NCI-H526 treated with DMSO at 0.1 percent for 48 hours (cell line): Measurements from ENCODE around the gene SORCS2.

Source experiments
- DNase-seq: peaks from one replicate; lab custom pipeline; 2025; lab: John Stamatoyannopoulos, UW

Gene SORCS2

GRCh38 chr4:7428261-7429068 lies 236.1 kb downstream of the SORCS2 start:
- DNase-seq: no peak

- no peak for DNase-seq
Measured at GRCh38 chr4:7429069-7429416, 236.7 kb downstream of the SORCS2 start.

- DNase-seq: no peak
Measured at GRCh38 chr4:7429601-7430078, 237.3 kb downstream of the SORCS2 start.

GRCh38 chr4:7430368-7430964 lies 238.1 kb downstream of the SORCS2 start:
- DNase-seq: no peak

- DNase-seq: no peak
Measured at GRCh38 chr4:7430965-7431695, 238.8 kb downstream of the SORCS2 start.

GRCh38 chr4:7431696-7432530 lies 239.6 kb downstream of the SORCS2 start:
- DNase-seq: no peak

- no peak for DNase-seq
Measured at GRCh38 chr4:7432531-7433375, 240.4 kb downstream of the SORCS2 start.

GRCh38 chr4:7433376-7434140 lies 241.2 kb downstream of the SORCS2 start:
- no peak for DNase-seq

- no peak for DNase-seq
Measured at GRCh38 chr4:7434141-7434765, 241.9 kb downstream of the SORCS2 start.

- DNase-seq: no peak
Measured at GRCh38 chr4:7434766-7435150, 242.4 kb downstream of the SORCS2 start, which contains the start of gene PSAPL1. PSAPL1 (minus strand) TSS chr4:7434930; CDS start chr4:7434879, 51 bp downstream.

- DNase-seq: no peak
Measured at GRCh38 chr4:7435471-7436061, 243.2 kb downstream of the SORCS2 start.

GRCh38 chr4:7436256-7436655 lies 243.9 kb downstream of the SORCS2 start:
- DNase-seq: no peak

- DNase-seq: no peak
Measured at GRCh38 chr4:7439699-7440098, 247.4 kb downstream of the SORCS2 start.

- no peak for DNase-seq
Measured at GRCh38 chr4:7441201-7441600, 248.9 kb downstream of the SORCS2 start.

GRCh38 chr4:7442574-7443162 lies 250.3 kb downstream of the SORCS2 start:
- no peak for DNase-seq

GRCh38 chr4:7444314-7444713 lies 252.0 kb downstream of the SORCS2 start:
- no peak for DNase-seq

GRCh38 chr4:7444731-7445130 lies 252.4 kb downstream of the SORCS2 start:
- no peak for DNase-seq

- DNase-seq: no peak
Measured at GRCh38 chr4:7447236-7447635, 254.9 kb downstream of the SORCS2 start.

GRCh38 chr4:7448036-7448435 lies 255.7 kb downstream of the SORCS2 start:
- DNase-seq: no peak
